ENCODE measurements around the gene TMEM130. TPM values are rescaled to one million over a fixed set of nuclear protein-coding genes. Genes with fewer than 3 reads are reported as not detected.

TMEM130 gene
- total and polyA plus RNA-seq, 10 of the 15 experiments (the other 5 are each of a cell fraction or from before 2014, with no cell fraction given) = 0.04 to 0.15 (median 0.11) TPM; not detected in 7

DNA sequence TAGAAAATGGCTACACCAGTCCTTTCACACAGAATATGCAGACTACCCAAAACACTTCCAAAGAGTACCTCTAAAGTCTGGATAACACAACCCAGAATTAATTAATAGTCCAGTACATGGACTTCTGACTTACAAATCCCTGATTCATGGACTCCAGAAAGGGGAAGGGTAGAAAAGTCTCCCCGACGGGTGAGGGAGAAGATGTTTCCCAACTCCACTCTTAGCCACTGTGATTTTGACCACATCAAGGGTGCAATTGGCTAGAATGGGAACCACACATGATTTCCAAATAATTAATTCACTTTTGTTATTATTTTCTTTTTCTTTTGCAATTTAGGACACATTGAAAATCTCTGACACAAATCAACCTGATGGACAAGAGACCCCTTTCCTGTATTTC is 1.4 kb downstream of the TMEM130 start:
- POLR2A ChIA-PET = no interaction called here
- DNase-seq (ENCODE audit: low read depth, low spot score) (no peak), FAIRE-seq (no peak), ATAC-seq (no peak)
- Histone ChIP-seq H2AFZ (ENCODE audit: control insufficient read depth, low read depth, low read length) (no peak overlapping the region), H3K9me3 (replicated peaks; ENCODE audit: control insufficient read depth, insufficient read depth, low read length) (no peaks in the 10 kb centered on the region), H3K9ac (ENCODE audit: control insufficient read depth, insufficient read depth, low read length) (no peak overlapping the region), H4K20me1 (ENCODE audit: control insufficient read depth, insufficient read depth) (no peaks in the 10 kb centered on the region), H3K4me1 (ENCODE audit: control insufficient read depth, insufficient read depth, low read length) (0 out of 2 replicates have a peak, but pooled peaks cover 8% of the 10 kb centered on the region), H3K79me2 (ENCODE audit: control insufficient read depth, insufficient read depth, low read length) (no peaks in the 10 kb centered on the region), H3K27me3 (replicated peaks in 1 of 2; ENCODE audit: control insufficient read depth in 2 of 2, insufficient read depth in 2 of 2, low read length in 1 of 2) (peaks cover 6 to 13% of the 10 kb centered on the region in 2 experiments; a peak in 3 of 4 replicates), H3K4me2 (ENCODE audit: control insufficient read depth, insufficient read depth) (no peak overlapping the region), H3K4me3 (no peak overlapping the region), H3K27ac (ENCODE audit: control insufficient read depth, insufficient read depth) (no peak overlapping the region), H3K36me3 (ENCODE audit: control insufficient read depth in 2 of 2, insufficient read depth in 2 of 2, low read length in 1 of 2) (no peaks in the 10 kb centered on the region)
- CTCF ChIA-PET = no interaction called here
- RAD21 ChIA-PET (ENCODE audit: unreplicated experiment) = no interaction called here
- no TSS peak for BruUV-seq (replicated peaks)
- intact Hi-C loops (cut with micrococcal nuclease; ENCODE audit: unreplicated experiment) = no loop called here
- 50% methylated on average over 2 of the region's 2 CpGs for WGBS (ENCODE audit: insufficient coverage, insufficient replicate concordance, low lambda C conversion rate, missing lambda C conversion rate)
- in situ Hi-C loops (cut with MboI) = no loop called here
- SMC1A ChIA-PET (ENCODE audit: uncharacterized antibody, unreplicated experiment) = no interaction called here
- TF ChIP-seq, protein P1, sequence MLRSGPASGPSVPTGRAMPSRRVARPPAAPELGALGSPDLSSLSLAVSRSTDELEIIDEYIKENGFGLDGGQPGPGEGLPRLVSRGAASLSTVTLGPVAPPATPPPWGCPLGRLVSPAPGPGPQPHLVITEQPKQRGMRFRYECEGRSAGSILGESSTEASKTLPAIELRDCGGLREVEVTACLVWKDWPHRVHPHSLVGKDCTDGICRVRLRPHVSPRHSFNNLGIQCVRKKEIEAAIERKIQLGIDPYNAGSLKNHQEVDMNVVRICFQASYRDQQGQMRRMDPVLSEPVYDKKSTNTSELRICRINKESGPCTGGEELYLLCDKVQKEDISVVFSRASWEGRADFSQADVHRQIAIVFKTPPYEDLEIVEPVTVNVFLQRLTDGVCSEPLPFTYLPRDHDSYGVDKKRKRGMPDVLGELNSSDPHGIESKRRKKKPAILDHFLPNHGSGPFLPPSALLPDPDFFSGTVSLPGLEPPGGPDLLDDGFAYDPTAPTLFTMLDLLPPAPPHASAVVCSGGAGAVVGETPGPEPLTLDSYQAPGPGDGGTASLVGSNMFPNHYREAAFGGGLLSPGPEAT (IDR thresholded peaks at IDR 0.05; ENCODE audit: low read depth) = no peak
- TF ChIP-seq, protein P2, sequence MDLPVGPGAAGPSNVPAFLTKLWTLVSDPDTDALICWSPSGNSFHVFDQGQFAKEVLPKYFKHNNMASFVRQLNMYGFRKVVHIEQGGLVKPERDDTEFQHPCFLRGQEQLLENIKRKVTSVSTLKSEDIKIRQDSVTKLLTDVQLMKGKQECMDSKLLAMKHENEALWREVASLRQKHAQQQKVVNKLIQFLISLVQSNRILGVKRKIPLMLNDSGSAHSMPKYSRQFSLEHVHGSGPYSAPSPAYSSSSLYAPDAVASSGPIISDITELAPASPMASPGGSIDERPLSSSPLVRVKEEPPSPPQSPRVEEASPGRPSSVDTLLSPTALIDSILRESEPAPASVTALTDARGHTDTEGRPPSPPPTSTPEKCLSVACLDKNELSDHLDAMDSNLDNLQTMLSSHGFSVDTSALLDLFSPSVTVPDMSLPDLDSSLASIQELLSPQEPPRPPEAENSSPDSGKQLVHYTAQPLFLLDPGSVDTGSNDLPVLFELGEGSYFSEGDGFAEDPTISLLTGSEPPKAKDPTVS (IDR thresholded peaks at IDR 0.05; ENCODE audit: low read depth, low read length) = no peak
- TF ChIP-seq, protein P3, sequence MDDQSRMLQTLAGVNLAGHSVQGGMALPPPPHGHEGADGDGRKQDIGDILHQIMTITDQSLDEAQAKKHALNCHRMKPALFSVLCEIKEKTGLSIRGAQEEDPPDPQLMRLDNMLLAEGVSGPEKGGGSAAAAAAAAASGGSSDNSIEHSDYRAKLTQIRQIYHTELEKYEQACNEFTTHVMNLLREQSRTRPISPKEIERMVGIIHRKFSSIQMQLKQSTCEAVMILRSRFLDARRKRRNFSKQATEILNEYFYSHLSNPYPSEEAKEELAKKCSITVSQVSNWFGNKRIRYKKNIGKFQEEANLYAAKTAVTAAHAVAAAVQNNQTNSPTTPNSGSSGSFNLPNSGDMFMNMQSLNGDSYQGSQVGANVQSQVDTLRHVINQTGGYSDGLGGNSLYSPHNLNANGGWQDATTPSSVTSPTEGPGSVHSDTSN (IDR thresholded peaks at IDR 0.05; ENCODE audit: insufficient replicate concordance, low read depth, low read length) = no peak
- TF ChIP-seq RAD51 (IDR thresholded peaks at IDR 0.05) (no peak), NBN (IDR thresholded peaks at IDR 0.05) (no peak), CBX5 (IDR thresholded peaks at IDR 0.05; ENCODE audit: low read depth) (no peak), EED (IDR thresholded peaks at IDR 0.05; ENCODE audit: low read depth) (no peak), NR2C1 (IDR thresholded peaks at IDR 0.05) (no peak), TCF3 (IDR thresholded peaks at IDR 0.05; ENCODE audit: borderline replicate concordance, insufficient read depth, low read depth, low read length) (no peak), JUNB (IDR thresholded peaks at IDR 0.05) (no peak), TCF7 (IDR thresholded peaks at IDR 0.05; ENCODE audit: borderline replicate concordance) (no peak), NFYA (IDR thresholded peaks at IDR 0.05; ENCODE audit: borderline replicate concordance, low read depth, low read length) (no peak)
- TF ChIP-seq, protein P4, sequence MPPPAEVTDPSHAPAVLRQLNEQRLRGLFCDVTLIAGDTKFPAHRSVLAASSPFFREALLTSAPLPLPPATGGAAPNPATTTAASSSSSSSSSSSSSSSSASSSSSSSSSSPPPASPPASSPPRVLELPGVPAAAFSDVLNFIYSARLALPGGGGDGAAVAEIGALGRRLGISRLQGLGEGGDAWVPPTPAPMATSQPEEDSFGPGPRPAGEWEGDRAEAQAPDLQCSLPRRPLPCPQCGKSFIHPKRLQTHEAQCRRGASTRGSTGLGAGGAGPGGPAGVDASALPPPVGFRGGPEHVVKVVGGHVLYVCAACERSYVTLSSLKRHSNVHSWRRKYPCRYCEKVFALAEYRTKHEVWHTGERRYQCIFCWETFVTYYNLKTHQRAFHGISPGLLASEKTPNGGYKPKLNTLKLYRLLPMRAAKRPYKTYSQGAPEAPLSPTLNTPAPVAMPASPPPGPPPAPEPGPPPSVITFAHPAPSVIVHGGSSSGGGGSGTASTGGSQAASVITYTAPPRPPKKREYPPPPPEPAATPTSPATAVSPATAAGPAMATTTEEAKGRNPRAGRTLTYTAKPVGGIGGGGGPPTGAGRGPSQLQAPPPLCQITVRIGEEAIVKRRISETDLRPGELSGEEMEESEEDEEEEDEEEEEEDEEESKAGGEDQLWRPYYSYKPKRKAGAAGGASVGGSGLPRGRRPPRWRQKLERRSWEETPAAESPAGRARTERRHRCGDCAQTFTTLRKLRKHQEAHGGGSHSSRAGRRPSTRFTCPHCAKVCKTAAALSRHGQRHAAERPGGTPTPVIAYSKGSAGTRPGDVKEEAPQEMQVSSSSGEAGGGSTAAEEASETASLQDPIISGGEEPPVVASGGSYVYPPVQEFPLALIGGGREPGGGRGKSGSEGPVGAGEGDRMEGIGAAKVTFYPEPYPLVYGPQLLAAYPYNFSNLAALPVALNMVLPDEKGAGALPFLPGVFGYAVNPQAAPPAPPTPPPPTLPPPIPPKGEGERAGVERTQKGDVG (CRISPR knock-in tag; IDR thresholded peaks at IDR 0.05) = no peak
- TF ChIP-seq, protein P5, sequence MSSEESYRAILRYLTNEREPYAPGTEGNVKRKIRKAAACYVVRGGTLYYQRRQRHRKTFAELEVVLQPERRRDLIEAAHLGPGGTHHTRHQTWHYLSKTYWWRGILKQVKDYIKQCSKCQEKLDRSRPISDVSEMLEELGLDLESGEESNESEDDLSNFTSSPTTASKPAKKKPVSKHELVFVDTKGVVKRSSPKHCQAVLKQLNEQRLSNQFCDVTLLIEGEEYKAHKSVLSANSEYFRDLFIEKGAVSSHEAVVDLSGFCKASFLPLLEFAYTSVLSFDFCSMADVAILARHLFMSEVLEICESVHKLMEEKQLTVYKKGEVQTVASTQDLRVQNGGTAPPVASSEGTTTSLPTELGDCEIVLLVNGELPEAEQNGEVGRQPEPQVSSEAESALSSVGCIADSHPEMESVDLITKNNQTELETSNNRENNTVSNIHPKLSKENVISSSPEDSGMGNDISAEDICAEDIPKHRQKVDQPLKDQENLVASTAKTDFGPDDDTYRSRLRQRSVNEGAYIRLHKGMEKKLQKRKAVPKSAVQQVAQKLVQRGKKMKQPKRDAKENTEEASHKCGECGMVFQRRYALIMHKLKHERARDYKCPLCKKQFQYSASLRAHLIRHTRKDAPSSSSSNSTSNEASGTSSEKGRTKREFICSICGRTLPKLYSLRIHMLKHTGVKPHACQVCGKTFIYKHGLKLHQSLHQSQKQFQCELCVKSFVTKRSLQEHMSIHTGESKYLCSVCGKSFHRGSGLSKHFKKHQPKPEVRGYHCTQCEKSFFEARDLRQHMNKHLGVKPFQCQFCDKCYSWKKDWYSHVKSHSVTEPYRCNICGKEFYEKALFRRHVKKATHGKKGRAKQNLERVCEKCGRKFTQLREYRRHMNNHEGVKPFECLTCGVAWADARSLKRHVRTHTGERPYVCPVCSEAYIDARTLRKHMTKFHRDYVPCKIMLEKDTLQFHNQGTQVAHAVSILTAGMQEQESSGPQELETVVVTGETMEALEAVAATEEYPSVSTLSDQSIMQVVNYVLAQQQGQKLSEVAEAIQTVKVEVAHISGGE (CRISPR knock-in tag; IDR thresholded peaks at IDR 0.05) = no peak

Data from GM12878 (cell line).